ENCODE measurements around the gene WWC2.

DNA sequence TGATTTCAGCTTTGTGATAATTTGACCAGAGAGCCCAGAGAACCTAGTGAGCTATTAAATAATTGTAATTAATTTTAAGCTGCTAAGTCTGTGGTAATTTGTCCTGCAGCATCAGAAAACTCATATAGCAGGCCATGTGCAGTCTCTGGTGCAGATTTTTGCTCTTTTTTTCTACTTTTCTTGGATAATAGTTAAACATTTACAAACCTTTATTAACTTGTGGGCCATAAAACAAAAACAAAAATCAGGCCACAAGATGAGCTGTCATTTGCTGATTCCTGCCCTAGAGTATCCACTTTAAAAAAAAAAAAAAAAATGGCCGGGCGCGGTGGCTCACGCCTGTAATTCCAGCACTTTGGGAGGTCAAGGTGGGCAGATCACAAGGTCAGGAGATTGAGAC, 121.2 kb downstream of the WWC2 start:
- TF ChIP-seq EZH2phosphoT487 (IDR thresholded peaks at IDR 0.05; ENCODE audit: borderline replicate concordance, low read length): no peak
- TF ChIP-seq, protein P1, sequence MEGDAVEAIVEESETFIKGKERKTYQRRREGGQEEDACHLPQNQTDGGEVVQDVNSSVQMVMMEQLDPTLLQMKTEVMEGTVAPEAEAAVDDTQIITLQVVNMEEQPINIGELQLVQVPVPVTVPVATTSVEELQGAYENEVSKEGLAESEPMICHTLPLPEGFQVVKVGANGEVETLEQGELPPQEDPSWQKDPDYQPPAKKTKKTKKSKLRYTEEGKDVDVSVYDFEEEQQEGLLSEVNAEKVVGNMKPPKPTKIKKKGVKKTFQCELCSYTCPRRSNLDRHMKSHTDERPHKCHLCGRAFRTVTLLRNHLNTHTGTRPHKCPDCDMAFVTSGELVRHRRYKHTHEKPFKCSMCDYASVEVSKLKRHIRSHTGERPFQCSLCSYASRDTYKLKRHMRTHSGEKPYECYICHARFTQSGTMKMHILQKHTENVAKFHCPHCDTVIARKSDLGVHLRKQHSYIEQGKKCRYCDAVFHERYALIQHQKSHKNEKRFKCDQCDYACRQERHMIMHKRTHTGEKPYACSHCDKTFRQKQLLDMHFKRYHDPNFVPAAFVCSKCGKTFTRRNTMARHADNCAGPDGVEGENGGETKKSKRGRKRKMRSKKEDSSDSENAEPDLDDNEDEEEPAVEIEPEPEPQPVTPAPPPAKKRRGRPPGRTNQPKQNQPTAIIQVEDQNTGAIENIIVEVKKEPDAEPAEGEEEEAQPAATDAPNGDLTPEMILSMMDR (IDR thresholded peaks at IDR 0.05; ENCODE audit: low read depth, low read length, poor library complexity, severe bottlenecking): no peak

Measured in DOHH2 (cell line).